HG03175 (cell line): Measurements from ENCODE around the gene FGFRL1.
A peak's percentile ranks its signal among the peaks of the same experiment; 100 is the strongest.

Experiments used
- ATAC-seq: cut with Tn5 transposase; IDR thresholded peaks from one replicate; pipeline ENCODE4 v1.9.1; 2021; ENCODE audit warnings: mild to moderate bottlenecking, moderate library complexity; ENCODE audit not compliant: unreplicated experiment

FGFRL1 gene

GRCh38 chr4:1011022-1011665 is at the start of gene FGFRL1:
Gene FGFRL1 (plus strand): TSS chr4:1011626. CDS start chr4:1012486, 860 bp downstream.
- peak; percentile 37 for ATAC-seq

- ATAC-seq, result no peak
These were observed 48.9 kb upstream of the FGFRL1 start for GRCh38 chr4:962231-963208.

- no peak for ATAC-seq
These were observed 47.9 kb upstream of the FGFRL1 start for GRCh38 chr4:963276-964225.

- no peak for ATAC-seq
These were observed 46.9 kb upstream of the FGFRL1 start for GRCh38 chr4:964346-965025.

GRCh38 chr4:965048-965765 is 46.2 kb upstream of the FGFRL1 start:
- no peak for ATAC-seq

GRCh38 chr4:965766-966134 is 45.7 kb upstream of the FGFRL1 start:
- no peak for ATAC-seq

- ATAC-seq, result no peak
These were observed 44.9 kb upstream of the FGFRL1 start for GRCh38 chr4:966266-967112.

GRCh38 chr4:967113-968104 is 44.0 kb upstream of the FGFRL1 start:
- ATAC-seq, result no peak

- no peak for ATAC-seq
These were observed 43.2 kb upstream of the FGFRL1 start for GRCh38 chr4:968221-968620.

GRCh38 chr4:968621-969394 is 42.6 kb upstream of the FGFRL1 start:
- ATAC-seq, result no peak

GRCh38 chr4:970046-970745 is 41.2 kb upstream of the FGFRL1 start:
- no peak for ATAC-seq

- no peak for ATAC-seq
These were observed 40.4 kb upstream of the FGFRL1 start for GRCh38 chr4:970854-971520.

GRCh38 chr4:971666-972500 is 39.5 kb upstream of the FGFRL1 start:
- ATAC-seq, result no peak

GRCh38 chr4:972651-973424 is 38.6 kb upstream of the FGFRL1 start:
- ATAC-seq, result peak; percentile 44
